ENCODE results near the gene CPT1B.
"Not testable (repeated sequence)": the region's sequence is repeated elsewhere in the genome, so short reads cannot be mapped to it uniquely, and the experiment has no call there.

Gene CPT1B

GRCh38 chr22:50526108-50526833, 52.0 kb downstream of the CPT1B start:
- DNase-seq = no peak

DNA sequence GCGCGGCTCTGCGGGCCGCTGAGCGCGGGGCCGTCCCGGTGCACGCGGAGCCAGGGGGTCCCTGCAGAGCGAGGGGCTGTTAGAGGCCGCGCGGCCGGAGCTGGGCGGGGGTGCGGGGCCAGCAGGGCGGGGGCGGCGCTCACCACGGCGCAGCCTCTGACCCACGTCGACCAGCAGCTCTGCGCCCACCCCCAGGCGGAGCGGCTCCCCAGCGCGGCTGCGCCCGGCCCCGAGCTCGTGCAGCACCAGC, 52.4 kb downstream of the CPT1B start:
- no peak for DNase-seq

DNA sequence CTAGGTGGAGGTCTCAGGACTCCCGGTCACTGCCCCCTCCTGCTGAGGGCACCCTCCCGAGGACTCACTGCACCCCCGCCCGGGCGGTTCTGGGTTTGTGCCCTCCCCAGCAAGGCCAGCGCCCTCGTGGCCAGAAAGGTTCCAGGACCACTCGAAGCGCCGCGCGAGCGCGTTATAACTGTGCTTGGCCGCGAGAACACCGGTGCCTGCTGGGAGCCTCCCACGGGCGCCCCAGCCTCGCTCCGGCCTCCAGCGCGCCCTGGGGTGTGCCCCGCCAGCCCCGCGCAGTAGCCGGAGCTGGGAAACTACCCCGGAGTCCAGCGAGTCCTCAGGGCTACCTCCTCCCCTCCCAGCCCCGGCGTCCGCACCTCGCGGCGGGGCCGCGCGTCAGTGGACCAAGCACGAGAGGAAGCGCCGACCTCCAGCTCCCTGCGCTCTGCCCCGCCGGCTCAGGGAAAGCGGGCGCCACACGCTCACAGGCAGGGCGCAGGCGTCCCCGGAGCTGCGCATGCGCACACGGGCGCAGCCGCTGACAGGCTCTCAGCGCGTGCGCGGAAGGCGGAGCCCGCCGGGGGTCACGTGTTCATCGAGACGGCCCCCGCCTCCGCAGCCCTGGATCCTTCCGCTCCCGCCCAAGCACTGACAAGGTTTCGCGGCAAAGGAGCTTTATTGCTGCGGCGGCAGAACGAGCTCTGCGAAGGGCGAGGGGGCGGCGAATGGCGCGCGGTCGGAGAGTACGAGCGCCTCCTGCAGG, 52.9 kb downstream of the CPT1B start, which contains the start of gene SCO2:
Gene SCO2 (minus strand): TSS at position 495 of the 754 bp plus-strand sequence. CDS start 1,187 bp downstream, outside the sequence.
- peak; percentile 93 for DNase-seq

GRCh38 chr22:50524676-50525103, 53.5 kb downstream of the CPT1B start:
- no peak for DNase-seq

GRCh38 chr22:50523806-50524675, 54.2 kb downstream of the CPT1B start:
- no peak for DNase-seq

DNA sequence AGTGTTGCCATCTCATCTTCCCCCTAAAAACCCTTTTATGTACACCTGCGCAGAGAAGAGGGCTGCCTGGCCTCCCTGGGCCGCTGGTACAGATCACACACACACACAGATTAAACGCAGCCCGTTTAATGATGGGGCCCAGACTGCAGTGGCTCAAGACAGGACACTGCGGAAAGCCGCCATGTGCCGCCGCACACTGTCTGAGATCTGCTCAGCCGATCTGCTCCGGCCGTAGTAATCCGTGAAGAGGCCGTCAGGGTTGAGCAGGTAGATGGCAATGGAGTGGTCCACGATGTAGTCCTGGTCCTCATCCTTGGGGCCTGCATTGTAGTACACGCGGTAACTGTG, 54.8 kb downstream of the CPT1B start:
- no peak for DNase-seq

DNA sequence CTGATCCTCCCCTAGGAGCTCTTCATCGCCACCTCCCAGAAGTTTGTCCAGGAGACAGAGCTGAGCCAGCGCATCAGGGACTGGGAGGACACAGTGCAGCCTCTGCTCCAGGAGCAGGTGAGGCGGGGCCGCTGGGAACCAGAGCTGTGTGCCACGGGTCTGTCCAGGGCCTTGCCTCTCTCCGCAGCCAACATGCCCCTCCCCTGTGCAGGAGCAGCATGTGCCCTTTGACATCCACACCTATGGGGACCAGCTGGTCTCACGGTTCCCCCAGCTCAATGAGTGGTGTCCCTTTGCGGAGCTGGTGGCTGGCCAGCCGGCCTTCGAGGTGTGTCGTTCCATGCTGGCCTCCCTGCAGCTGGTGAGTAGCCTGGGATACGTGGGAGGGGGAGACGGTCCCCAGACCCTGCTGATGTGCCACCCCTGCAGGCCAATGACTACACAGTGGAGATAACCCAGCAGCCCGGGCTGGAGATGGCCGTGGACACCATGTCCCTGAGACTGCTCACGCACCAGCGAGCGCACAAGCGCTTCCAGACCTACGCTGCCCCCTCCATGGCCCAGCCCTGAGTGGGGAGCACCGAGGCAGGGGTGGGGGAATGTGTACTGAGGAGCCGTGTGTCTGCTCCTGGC, 55.3 kb downstream of the CPT1B start:
- DNase-seq = no peak

DNA sequence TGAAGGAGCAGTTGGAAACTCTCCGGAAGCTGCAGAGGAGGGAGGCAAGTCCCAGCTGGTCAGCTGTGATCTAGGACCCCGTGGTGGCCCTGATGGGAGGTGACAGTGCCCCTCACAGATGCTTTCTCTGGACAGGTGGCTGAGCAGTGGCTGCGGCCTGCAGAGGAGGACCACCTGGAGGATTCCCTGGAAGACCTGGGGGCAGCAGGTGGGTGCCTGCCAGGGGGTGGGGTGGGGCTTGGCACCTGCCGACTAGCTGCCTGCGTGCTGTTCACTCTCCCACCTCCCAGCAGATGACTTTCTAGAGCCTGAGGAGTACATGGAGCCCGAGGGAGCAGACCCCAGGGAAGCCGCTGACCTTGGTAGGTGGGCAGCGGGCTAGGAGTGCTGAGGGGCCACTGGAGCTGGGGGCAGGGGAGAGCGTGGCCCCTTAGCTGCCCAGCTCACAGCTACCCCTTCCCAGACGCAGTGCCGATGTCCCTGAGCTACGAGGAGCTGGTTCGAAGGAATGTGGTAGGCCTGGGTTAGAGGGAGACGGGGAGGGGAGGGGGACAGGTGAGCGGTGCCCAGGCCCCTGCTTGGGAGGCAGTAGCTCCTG, 55.9 kb downstream of the CPT1B start:
- DNase-seq = no peak

- DNase-seq = no peak
Measured at GRCh38 chr22:50521710-50522109, 56.5 kb downstream of the CPT1B start.

DNA sequence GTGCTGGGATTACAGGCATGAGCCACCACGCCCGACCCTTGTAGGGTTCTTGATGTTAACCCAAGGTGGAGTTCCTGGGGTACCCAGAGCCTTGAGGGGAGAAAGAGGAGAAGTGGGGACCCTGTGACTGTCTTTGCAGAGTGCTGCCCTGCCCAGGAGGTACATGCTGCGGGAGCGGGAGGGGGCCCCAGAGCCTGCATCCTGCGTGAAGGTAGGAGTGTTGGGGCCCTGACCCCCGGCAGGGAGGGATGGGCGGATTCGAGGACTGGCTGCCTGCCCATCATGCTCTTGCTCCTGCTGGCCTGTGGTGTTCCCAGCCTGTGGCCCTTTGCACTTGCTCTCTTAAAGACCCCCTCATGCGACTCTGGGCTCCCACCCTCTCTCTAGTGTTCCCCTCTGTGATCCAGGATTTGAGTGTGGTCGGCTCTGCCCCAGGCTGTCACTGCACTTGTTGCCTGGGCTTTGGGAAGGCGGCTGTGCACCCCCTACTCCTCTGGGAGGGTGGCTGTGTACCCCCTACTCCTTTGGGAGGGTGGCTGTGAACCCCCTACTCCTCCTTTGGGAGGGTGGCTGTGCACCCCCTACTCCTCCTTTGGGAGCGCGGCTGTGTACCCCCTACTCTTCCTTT, 57.3 kb downstream of the CPT1B start:
- DNase-seq = no peak

DNA sequence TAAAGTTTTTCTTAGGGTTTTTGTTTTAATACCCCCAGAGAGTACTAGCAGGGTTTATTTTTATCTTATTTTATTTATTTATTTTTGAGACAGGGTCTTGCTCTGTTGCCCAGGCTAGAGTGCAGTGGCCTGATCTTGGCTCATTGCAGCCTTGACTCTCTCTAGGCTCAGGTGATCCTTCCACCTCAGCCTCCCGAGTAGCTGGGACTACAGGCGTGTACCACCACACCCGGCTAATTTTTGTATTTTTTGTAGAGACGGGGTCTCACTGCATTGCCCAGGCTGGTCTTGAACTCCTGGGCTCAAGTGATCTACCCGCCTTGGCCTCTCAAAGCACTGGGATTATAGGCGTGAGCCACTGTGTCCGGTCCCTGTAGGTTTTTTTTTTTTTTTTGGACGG, 58.0 kb downstream of the CPT1B start:
- DNase-seq = not testable (repeated sequence)

DNA sequence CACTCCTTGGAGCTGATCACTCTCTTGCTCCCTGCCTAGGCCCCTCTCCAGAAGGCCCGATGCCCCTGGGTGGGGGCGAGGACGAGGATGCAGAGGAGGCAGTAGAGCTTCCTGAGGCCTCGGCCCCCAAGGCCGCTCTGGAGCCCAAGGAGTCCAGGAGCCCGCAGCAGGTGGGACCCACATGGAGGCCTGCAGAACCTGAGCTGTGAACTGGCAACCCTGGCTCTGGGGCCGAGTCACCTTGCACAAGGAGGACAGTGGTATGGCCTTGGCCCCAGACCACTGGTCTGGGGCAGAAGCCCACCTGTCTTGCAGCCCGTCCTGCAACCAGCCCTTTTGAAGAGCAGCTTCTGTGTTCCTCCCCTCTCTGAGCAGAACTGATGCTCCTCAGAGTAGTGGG, 59.1 kb downstream of the CPT1B start:
- no peak for DNase-seq

Measured in NCI-H1048 (cell line).